T-helper 1 cell treated with Interleukin-12 subunit alpha and Interleukin-12 subunit beta and Interleukin-4 antibody, amounts not matched to agents 30 μg/mL and 1 μg/mL, for 36 hours (primary cell): ENCODE data around the gene PLA2G1B.

Experiments
- H3K27ac Mint-ChIP-seq: one replicate; pipeline ENCODE4 v1.8.0; 2021; ENCODE audit warnings: mild to moderate bottlenecking, mixed read lengths
- H3K27me3 Mint-ChIP-seq: one replicate; pipeline ENCODE4 v1.8.0; 2021; ENCODE audit warnings: low read depth, mixed read lengths
- H3K36me3 Mint-ChIP-seq: one replicate; pipeline ENCODE4 v1.8.0; 2021; ENCODE audit warnings: low read depth, mixed read lengths
- H3K4me1 Mint-ChIP-seq: one replicate; pipeline ENCODE4 v1.8.0; 2021; ENCODE audit warnings: low read depth, mixed read lengths
- H3K4me3 Mint-ChIP-seq: one replicate; pipeline ENCODE4 v1.8.0; 2021; ENCODE audit warnings: mild to moderate bottlenecking, moderate library complexity, mixed read lengths
- H3K9me3 Mint-ChIP-seq: one replicate; pipeline ENCODE4 v1.8.0; 2021; ENCODE audit warnings: mixed read lengths

PLA2G1B gene

DNA sequence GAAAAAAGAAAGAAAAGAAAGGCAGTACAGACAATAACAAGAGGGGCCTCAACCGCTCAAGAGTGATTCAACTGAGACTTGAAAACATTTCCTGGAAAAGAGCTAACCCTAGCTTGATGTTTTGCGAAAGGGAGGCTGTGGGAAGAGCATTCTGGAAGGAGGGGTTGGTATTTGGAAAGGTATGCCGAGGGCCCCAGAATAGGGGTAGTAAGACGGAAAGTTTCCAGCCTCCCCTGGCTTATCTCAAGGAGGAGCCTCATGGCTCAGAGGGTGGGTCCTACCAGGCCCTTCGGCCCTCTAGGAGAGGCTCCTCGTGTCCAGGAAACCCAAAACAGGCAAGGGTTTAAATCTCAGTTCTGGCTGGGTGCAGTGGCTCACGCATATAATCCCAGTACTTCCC lies 44.3 kb downstream of the PLA2G1B start:
- Mint-ChIP-seq H3K4me1 (peaks cover 1% of the 10 kb centered on the region), H3K27ac (no peak overlapping the region), H3K36me3 (no peaks in the 10 kb centered on the region), H3K9me3 (no peaks in the 10 kb centered on the region), H3K4me3 (no peak overlapping the region), H3K27me3 (peaks cover 9% of the 10 kb centered on the region)

DNA sequence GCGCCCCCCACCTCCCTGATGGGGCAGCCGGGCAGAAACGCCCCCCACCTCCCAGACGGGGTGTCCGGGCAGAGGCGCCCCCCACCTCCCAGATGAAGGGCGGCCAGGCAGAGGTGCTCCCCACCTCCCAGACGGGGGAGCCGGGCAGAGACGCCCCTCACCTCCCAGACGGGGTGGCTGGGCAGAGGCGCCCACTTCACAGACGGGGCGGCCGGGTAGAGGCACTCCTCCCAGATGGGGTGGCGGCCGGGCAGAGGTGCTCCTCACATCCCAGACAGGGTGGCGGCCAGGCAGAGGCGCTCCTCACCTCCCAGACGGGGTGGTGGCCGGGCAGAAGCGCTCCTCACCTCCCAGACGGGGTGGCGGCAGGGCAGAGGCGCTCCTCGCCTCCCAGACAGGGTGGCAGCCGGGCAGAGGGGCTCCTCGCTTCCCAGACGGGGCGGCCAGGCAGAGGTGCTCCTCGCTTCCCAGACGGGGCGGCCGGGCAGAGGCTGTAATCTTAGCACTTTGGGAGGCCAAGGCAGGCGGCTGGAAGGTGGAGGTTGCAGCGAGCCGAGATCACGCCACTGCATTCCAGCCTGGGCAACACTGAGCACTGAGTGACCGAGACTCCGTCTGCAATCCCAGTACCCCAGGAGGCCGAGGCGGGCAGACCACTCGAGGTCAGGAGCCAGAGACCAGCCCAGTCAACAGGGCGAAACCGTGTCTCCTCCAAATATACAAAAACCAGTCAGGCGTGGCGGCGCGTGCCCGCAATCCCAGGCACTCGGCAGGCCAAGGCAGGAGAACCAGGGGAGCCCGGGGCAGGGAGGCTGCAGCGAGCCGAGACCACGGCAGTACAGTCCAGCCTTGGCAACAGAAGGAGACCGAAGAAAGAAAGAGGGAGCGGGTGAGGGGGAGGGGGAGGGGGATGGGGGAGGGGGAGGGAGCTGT lies 49.2 kb downstream of the PLA2G1B start:
- no peak overlapping the region for H3K4me3 Mint-ChIP-seq
- H3K36me3 Mint-ChIP-seq: no peaks in the 10 kb centered on the region
- no peak overlapping the region for H3K27ac Mint-ChIP-seq
- peaks cover 1% of the 10 kb centered on the region for H3K4me1 Mint-ChIP-seq
- H3K27me3 Mint-ChIP-seq: no peaks in the 10 kb centered on the region
- no peaks in the 10 kb centered on the region for H3K9me3 Mint-ChIP-seq

- Mint-ChIP-seq H3K36me3 (no peaks in the 10 kb centered on the region), H3K9me3 (no peaks in the 10 kb centered on the region), H3K4me3 (no peak overlapping the region), H3K27ac (no peak overlapping the region), H3K4me1 (no peaks in the 10 kb centered on the region), H3K27me3 (no peaks in the 10 kb centered on the region)
Measured at GRCh38 chr12:120276734-120277133, 50.8 kb downstream of the PLA2G1B start.
